Stomach (tissue), 9 donors: ENCODE results near the gene DNAJC12. TPM values are rescaled to one million over a fixed set of nuclear protein-coding genes. Genes with fewer than 3 reads are reported as not detected.

Experiments
- DNase-seq, 2 donors: peaks; one replicate each; pipeline versions ENCODE4 v3.0.0 to v3.0.0-alpha.2; 2013 to 2019
- H3K27ac ChIP-seq, 5 donors: fragments of 200-600 bp in 4 of 5; sonication (generic) in 4 of 5; one replicate each; pipeline ENCODE4 v1.5.1; 2013 to 2019; ENCODE audit warnings: mild to moderate bottlenecking in 1 of 5, moderate library complexity in 1 of 5
- H3K27me3 ChIP-seq, 3 donors: fragments of 200-600 bp; sonication (generic); one replicate each; pipeline ENCODE4 v1.5.1; 2017 to 2019; ENCODE audit warnings: mixed run types in 1 of 3
- H3K36me3 ChIP-seq, 4 donors: fragments of 200-600 bp; sonication (generic); 1 replicate in 3 of 4; 2 replicates in 1 of 4; pipeline ENCODE4 v1.5.1; 2016 to 2019
- H3K4me1 ChIP-seq, 4 donors: fragments of 200-600 bp; sonication (generic); one replicate each; pipeline ENCODE4 v1.5.1; 2016 to 2019
- H3K4me3 ChIP-seq, 4 donors: fragments of 200-600 bp; sonication (generic) in 3 of 4; one replicate each; pipeline ENCODE4 v1.5.1; 2016 to 2019; ENCODE audit warnings: mild to moderate bottlenecking in 1 of 4
- H3K9me3 ChIP-seq, 4 donors: fragments of 200-600 bp; sonication (generic); one replicate each; pipeline ENCODE4 v1.5.1; 2016 to 2019
- EP300 ChIP-seq: sonication (generic); formaldehyde crosslinking; IDR thresholded peaks from one replicate; pipeline ENCODE4 v1.6.1; 2017; ENCODE audit warnings: antibody characterized with exemption
- POLR2A ChIP-seq, 4 donors: fragments of 450-650 bp; IDR thresholded peaks; one replicate each; pipeline ENCODE4 v1.6.1; 2016; ENCODE audit warnings: antibody characterized with exemption in 4 of 4, control low read depth in 2 of 4, mild to moderate bottlenecking in 1 of 4, moderate library complexity in 1 of 4
- POLR2AphosphoS5 ChIP-seq, 3 donors: sonication (generic); formaldehyde crosslinking; IDR thresholded peaks; one replicate each; pipeline ENCODE4 v1.6.1; 2016; ENCODE audit warnings: antibody characterized with exemption in 3 of 3
- WGBS, 5 donors: extraction: QIAGEN DNeasy Blood & Tissue Kit in 3 of 5; methylation state at CpG; one replicate each; pipeline versions ENCODE4 v1.1.5 to v1.1.7; 2013 to 2018; 5-methylcytosine and 5-hydroxymethylcytosine counted together
- intact Hi-C: fragments of 100-400 bp; cut with DNase I; formaldehyde crosslinking; loops from one replicate; pipeline ENCODE4 v1.15.1; 2023; ENCODE audit warnings: low total_unique reads
- polyA plus RNA-seq, 3 donors: library from polyadenylated mRNA; stranded (reverse); fragments of 200-250 nt; gene quantifications; one replicate each; pipeline ENCODE4 v1.2.3, GENCODE V29; 2013
- total RNA-seq, 5 donors: library from RNA; depleted of rRNA; stranded (reverse); fragments of >200 nt; gene quantifications; one replicate each; pipeline versions ENCODE4 v1.1.0 to v1.2.3, GENCODE V29; 2014 to 2016
- TF ChIP-seq, protein P1 (sequence below), 7 experiments: fragments of 450-650 bp in 4 of 7; fragments of 200-600 bp in 3 of 7; sonication (generic) in 3 of 7; IDR thresholded peaks; one replicate each; pipeline ENCODE4 v1.5.1; 2016 to 2019; ENCODE audit warnings: antibody characterized with exemption in 7 of 7, control low read depth in 2 of 7, mild to moderate bottlenecking in 1 of 7
- donor health status: healthy with polysubstance abuse.
- donor health status: Bipolar disorder and iron deficiency.
- donor health status: healthy.

DNAJC12 gene
- total and polyA plus RNA-seq, 8 donors: 0.43 to 12.5 (median 4.3) TPM; not detected in 2

DNA sequence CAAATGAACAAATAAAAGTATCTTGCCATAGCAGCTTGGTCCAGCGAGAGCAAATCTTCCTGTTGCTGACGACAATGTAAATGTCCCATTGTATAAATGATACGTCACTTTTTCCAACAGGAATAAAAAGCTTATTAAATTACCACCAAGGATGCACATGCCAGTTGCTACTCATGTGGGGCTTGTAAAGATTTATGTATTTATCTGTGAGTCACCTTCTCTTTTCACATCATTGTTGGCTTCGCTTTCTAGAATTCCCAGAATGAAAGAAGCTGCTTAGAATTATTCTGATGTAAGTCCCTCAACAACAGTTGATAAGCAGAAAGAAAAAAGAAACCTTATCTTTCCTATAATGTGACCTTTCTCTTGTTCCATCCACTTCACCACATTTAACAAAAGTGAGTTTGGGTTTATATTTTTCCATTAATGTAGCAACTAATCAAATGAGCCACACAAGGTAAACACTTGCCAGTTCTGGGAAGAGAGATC is 22.4 kb downstream of the DNAJC12 start:
- H3K27me3 ChIP-seq: no peaks in the 10 kb centered on the region
- TF ChIP-seq, protein P1, sequence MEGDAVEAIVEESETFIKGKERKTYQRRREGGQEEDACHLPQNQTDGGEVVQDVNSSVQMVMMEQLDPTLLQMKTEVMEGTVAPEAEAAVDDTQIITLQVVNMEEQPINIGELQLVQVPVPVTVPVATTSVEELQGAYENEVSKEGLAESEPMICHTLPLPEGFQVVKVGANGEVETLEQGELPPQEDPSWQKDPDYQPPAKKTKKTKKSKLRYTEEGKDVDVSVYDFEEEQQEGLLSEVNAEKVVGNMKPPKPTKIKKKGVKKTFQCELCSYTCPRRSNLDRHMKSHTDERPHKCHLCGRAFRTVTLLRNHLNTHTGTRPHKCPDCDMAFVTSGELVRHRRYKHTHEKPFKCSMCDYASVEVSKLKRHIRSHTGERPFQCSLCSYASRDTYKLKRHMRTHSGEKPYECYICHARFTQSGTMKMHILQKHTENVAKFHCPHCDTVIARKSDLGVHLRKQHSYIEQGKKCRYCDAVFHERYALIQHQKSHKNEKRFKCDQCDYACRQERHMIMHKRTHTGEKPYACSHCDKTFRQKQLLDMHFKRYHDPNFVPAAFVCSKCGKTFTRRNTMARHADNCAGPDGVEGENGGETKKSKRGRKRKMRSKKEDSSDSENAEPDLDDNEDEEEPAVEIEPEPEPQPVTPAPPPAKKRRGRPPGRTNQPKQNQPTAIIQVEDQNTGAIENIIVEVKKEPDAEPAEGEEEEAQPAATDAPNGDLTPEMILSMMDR (IDR thresholded peaks at IDR 0.05): no peak
- TF ChIP-seq POLR2A (IDR thresholded peaks at IDR 0.05) (no peak), POLR2AphosphoS5 (IDR thresholded peaks at IDR 0.05) (no peak), EP300 (no peak)
- H3K4me1 ChIP-seq: peaks cover 0 to 4% (median 2%) of the 10 kb centered on the region in 4 donors
- 26 to 53% (median 35%) methylated on average over 4 of the region's 4 CpGs for WGBS, 5 donors
- intact Hi-C loops: no loop called here
- no peaks in the 10 kb centered on the region for H3K36me3 ChIP-seq
- H3K9me3 ChIP-seq: no peaks in the 10 kb centered on the region
- no peak for DNase-seq
- no peak overlapping the region for H3K27ac ChIP-seq
- no peak overlapping the region for H3K4me3 ChIP-seq

DNA sequence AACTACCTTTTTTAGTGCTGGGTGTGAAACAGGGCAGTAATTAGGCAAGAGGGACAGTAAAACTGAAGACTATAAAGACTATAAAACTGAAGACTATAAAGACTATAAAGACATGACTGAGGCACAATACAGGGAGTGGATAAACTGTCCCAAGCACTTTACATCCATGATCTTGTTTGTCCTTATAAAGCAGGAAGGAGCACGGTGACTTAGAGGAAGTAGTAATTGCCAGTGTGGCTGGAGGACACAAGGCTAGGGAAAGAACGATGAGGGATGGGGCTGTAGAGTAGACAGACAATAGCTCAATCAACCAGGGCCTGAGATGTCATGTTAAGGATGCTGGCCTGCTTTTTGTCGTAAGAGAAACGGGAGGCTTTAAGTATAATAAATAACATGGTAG is 26.0 kb downstream of the DNAJC12 start:
- no peaks in the 10 kb centered on the region for H3K27me3 ChIP-seq
- no peak for DNase-seq
- no peak for TF ChIP-seq POLR2A (IDR thresholded peaks at IDR 0.05)
- TF ChIP-seq, protein P1 (IDR thresholded peaks at IDR 0.05): no peak
- no peak for TF ChIP-seq EP300
- no peak for TF ChIP-seq POLR2AphosphoS5 (IDR thresholded peaks at IDR 0.05)
- H3K9me3 ChIP-seq: no peaks in the 10 kb centered on the region
- no peak overlapping the region for H3K27ac ChIP-seq
- H3K4me3 ChIP-seq: no peak overlapping the region
- H3K36me3 ChIP-seq: no peaks in the 10 kb centered on the region
- intact Hi-C loops: no loop called here
- WGBS, 5 donors: 76 to 89% (median 86%) methylated on average over 4 of the region's 4 CpGs
- H3K4me1 ChIP-seq: no peaks in the 10 kb centered on the region

DNA sequence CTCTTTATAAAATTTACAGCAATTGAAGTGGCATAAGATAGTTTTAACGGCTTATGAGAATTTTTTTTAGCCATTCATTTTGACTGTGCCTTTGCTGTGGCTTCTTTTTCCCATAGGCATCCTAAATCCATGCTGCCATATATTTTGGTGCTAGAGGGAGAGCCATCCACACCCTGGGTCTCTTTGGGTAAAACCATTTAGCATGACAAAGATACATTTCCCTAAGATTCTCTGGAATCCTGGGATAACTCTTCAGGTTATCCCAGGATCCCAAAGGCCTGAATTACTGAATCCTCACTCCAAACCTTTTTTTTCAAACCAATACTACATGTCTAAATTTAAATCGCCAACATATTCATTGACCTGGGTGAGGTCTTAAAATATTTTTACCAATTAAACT is 28.9 kb downstream of the DNAJC12 start:
- no peaks in the 10 kb centered on the region for H3K36me3 ChIP-seq
- intact Hi-C loops: no loop called here
- no peak for DNase-seq
- no peak overlapping the region for H3K4me3 ChIP-seq
- no peak for TF ChIP-seq EP300
- TF ChIP-seq, protein P1 (IDR thresholded peaks at IDR 0.05): no peak
- no peak for TF ChIP-seq POLR2AphosphoS5 (IDR thresholded peaks at IDR 0.05)
- no peak for TF ChIP-seq POLR2A (IDR thresholded peaks at IDR 0.05)
- H3K27ac ChIP-seq: no peak overlapping the region
- no peaks in the 10 kb centered on the region for H3K9me3 ChIP-seq
- WGBS, 5 donors: 86 to 97% (median 95%) methylated on average over 2 of the region's 2 CpGs
- no peaks in the 10 kb centered on the region for H3K27me3 ChIP-seq
- no peaks in the 10 kb centered on the region for H3K4me1 ChIP-seq

DNA sequence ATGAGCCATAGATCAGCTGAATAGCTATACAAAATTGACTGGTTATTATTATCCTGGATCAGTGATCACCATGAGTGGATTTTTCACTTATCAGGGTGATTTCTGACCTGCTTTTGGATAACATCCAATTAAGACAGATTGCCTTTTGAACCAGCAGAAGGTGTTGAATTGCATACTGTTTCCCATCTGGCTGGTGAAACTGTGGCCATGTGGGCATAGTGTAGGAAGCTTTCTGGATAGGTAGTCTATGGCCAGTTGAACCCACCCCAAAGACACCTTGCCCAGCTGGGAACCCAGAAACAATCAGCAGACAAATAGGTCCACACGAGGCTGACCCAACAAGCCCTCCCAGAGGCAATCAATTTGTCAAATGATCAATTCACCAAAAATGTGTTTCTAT is 29.3 kb downstream of the DNAJC12 start:
- intact Hi-C loops: no loop called here
- Histone ChIP-seq H3K27me3 (no peaks in the 10 kb centered on the region), H3K4me1 (no peaks in the 10 kb centered on the region), H3K4me3 (no peak overlapping the region), H3K27ac (no peak overlapping the region), H3K36me3 (no peaks in the 10 kb centered on the region), H3K9me3 (no peaks in the 10 kb centered on the region)
- WGBS, 5 donors: 52 to 76% (median 54%) methylated on average over 1 of the region's 1 CpG
- DNase-seq: no peak
- TF ChIP-seq, protein P1 (IDR thresholded peaks at IDR 0.05): no peak
- TF ChIP-seq EP300 (no peak), POLR2A (IDR thresholded peaks at IDR 0.05) (no peak), POLR2AphosphoS5 (IDR thresholded peaks at IDR 0.05) (no peak)
